ENCODE data around the gene ZNF599. TPM values are rescaled to one million over a fixed set of nuclear protein-coding genes. Genes with fewer than 3 reads are reported as not detected.
A peak's percentile ranks its signal among the peaks of the same experiment; 100 is the strongest.
"Not testable (repeated sequence)": the region's sequence is repeated elsewhere in the genome, so short reads cannot be mapped to it uniquely, and the experiment has no call there.

The ZNF599 gene
- total RNA-seq (2014; rRNA removed; shearing (Covaris generic); ENCODE audit: low replicate concordance): 4.9 and 12.3 TPM in 2 replicates

DNA sequence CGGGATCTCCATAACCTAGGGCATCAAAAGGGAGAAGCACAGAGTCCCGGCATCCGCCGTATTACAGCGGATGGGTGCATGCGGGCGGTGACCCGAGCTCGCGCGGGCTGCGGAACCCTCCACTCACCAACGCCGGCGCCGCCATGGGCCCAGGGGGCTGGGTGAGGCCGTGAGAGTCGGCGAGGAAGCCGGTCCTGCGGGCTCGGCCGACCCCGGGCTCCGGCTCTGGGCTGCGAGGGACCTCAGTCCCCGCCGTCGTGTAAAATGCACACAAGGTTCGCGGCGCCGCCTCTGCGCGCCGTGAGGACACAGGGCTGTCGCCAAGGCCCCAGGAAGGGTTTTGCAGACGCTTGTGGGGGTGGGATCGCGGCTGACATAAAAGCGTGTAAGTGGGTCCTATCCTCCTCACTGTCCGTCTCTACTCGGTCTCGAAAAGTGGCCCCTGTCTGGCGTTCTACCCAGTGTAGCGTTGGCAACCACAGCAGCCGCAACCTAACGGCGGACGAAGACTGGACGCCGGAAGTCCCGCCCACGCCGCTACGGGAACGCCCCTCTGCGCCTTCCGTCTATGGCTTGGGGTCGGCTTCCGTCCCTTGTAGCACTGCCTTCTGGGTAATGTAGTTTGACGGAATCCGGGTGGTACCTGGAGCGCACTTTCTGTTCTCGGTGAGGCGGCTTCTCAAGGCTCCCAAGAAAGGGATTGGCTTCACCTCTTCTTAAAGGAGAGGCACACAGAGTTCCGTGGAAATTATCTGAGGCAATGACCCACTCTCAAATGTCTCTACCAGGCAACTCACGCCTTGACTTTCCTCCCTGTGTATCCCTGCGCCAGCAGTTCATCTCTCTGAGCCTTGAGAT, at the start of gene ZNF599:
ZNF599 (minus strand) TSS at position 519 of the 858 bp plus-strand sequence; CDS start at position 145, 374 bp downstream.
- Histone ChIP-seq H3K36me3 (peaks cover 15% of the 10 kb centered on the region), H3K27me3 (no peaks in the 10 kb centered on the region), H3K4me3 (peak within 1 kb of the TSS; percentile 90), H3K9me3 (peaks cover 4% of the 10 kb centered on the region; the same call in 1 of the 2 replicates)
- peak; percentile 93 for DNase-seq

- no peak for DNase-seq
- Histone ChIP-seq H3K36me3 (no peaks in the 10 kb centered on the region), H3K27me3 (no peaks in the 10 kb centered on the region), H3K4me3 (no peak overlapping the region), H3K9me3 (no peaks in the 10 kb centered on the region)
Observed at GRCh38 chr19:34818270-34818669, 45.3 kb upstream of the ZNF599 start.

GRCh38 chr19:34816708-34817107, 43.7 kb upstream of the ZNF599 start:
- Histone ChIP-seq H3K9me3 (no peaks in the 10 kb centered on the region), H3K27me3 (no peaks in the 10 kb centered on the region), H3K4me3 (no peak overlapping the region), H3K36me3 (no peaks in the 10 kb centered on the region)
- DNase-seq: no peak

DNA sequence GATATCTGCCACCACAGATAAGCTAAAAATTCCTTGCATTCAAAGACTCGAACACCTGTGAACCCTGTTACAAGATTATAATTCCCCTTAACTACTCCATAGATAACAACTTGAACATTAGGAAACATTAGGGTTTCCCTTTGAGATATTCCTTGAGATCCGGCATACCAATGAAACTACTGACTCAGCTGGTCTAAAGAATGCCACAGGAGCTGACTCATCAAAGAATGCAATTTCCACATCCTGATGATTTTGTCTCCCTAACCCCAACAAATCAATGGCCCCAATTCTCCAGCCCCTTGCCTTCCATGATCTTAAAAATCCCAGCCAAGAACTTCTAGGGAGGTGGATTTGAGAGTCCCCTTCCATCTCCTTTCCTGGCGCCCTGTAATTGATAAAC, 35.6 kb upstream of the ZNF599 start:
- Histone ChIP-seq H3K4me3 (no peak overlapping the region), H3K9me3 (peaks cover 21% of the 10 kb centered on the region), H3K36me3 (no peaks in the 10 kb centered on the region), H3K27me3 (no peaks in the 10 kb centered on the region)
- DNase-seq: no peak

DNA sequence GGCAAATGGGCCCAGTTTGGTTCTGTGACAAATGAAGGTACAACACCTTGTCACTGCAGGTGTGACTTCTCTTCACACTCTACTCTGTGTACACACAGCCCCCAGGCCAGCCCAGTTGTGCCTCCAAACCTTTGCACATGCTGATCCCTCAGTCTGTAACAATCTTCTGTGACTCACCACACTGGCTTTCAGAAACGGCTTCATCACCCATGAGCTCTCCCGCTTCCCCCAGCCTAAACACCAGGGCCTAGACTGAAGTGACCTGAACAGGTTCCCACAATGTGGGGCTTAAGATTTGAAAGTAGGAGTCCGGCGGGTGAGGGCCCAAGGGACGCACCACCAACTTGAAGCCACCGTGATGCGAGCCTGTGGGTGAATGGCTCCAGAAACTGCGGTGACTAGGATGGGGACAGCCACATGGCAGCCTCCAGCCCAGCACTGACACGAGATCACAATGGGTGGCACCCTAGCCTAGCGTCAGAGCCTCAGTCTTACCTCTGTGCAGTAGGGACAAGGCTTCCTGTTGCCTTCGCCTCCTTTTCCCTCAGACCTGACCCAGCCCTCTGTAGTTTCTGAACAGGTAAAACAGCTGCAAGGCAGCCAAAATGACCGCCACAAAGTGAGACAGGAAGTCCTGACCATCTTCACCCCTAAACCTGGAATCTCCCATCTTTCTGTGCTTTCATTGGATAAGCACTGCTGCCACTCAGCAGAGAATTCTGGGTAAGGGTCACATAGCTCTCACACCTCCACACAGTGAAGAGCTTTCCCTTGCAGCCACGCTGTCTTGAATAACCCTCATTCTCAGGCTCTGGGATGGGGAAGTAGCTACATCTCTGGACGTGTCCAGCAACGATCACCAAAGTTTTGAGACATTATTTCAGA, 34.2 kb upstream of the ZNF599 start:
- no peak for DNase-seq
- Histone ChIP-seq H3K9me3 (peaks cover 21% of the 10 kb centered on the region), H3K36me3 (no peaks in the 10 kb centered on the region), H3K4me3 (no peak overlapping the region), H3K27me3 (no peaks in the 10 kb centered on the region)

- H3K36me3 ChIP-seq: no peaks in the 10 kb centered on the region
- H3K4me3 ChIP-seq: no peak overlapping the region
- H3K27me3 ChIP-seq: no peaks in the 10 kb centered on the region
- H3K9me3 ChIP-seq: peaks cover 14% of the 10 kb centered on the region
- no peak for DNase-seq
Observed at GRCh38 chr19:34804115-34804514, 31.1 kb upstream of the ZNF599 start.

DNA sequence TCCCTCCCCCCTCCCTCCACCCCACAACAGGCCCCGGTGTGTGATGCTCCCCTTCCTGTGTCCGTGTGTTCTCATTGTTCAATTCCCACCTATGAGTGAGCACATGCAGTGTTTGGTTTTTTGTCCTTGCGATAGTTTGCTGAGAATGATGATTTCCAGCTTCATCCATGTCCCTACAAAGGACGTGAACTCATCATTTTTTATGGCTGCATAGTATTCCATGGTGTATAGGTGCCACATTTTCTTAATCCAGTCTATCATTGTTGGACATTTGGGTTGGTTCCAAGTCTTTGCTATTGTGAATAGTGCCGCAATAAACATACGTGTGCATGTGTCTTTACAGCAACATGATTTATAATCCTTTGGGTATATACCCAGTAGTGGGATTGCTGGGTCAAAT, 23.9 kb upstream of the ZNF599 start:
- not testable (repeated sequence) for H3K36me3 ChIP-seq, H3K9me3 ChIP-seq, H3K27me3 ChIP-seq, H3K4me3 ChIP-seq, DNase-seq

DNA sequence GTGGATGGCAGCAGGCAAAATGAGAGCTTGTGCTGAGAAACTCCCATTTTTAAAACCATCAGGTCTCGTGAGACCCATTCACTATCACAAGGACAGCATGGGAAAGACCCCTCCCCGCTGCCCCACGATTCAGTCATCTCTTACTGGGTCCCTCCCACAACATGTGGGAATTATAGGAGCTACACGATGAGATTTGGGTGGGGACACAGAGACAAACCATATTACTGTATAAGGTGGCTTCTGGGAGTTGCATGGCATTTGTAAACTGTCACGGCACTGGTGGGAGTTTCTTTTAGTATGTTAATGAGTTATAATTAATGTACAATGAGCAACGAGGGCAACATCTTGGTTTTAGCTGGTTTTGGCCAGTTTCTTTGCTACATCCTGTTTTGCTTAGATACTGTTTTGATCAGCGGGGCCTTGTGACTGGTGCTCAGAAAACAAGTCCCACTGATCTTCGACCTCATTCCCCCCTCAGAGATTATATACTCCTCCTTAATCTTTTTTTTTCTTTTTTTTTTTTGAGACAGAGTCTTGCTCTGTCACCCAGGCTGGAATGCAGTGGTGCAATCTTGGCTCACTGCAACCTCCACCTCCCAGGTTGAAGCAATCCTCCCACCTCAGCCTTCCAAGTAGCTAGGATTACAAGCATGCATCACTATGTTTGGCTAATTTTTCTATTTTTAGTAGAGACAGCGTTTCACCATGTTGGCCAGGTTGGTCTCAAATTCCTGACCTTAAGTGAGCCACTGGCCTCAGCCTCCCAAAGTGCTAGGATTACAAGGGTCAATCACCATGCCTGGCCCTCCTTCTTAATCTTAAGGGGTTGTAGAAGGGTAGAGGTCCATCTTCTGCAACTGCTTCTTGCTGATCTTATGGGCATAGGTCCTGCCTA, 21.3 kb upstream of the ZNF599 start:
- H3K36me3 ChIP-seq: no peaks in the 10 kb centered on the region
- no peaks in the 10 kb centered on the region; the same call in 1 of the 2 replicates for H3K9me3 ChIP-seq
- H3K27me3 ChIP-seq: no peaks in the 10 kb centered on the region
- no peak for DNase-seq
- H3K4me3 ChIP-seq: no peak overlapping the region

DNA sequence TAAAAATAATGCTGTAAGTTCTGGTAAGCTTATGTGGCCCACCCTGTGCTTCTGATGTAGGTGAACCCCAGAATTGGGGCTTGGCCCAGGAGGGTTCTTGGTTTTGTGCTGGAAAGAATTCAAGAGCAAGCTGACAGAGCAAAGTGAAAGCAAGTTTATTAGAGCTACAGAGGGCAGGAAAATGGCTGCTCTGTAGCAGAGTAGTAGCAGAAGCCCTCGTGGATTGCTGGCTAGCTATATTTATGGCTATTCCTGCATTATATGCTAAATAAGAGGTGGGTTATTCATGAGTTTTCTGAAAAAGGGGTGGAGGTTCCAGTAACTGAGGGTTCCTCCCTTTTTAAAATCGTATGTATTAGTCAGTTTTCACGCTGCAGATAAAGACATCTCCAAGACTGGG, 20.6 kb upstream of the ZNF599 start:
- Histone ChIP-seq H3K9me3 (no peaks in the 10 kb centered on the region; the same call in 1 of the 2 replicates), H3K27me3 (no peaks in the 10 kb centered on the region), H3K36me3 (no peaks in the 10 kb centered on the region), H3K4me3 (peak overlapping the region; percentile 10; the same call in 1 of the 2 replicates)
- DNase-seq: no peak

- DNase-seq: no peak
Observed at GRCh38 chr19:34788074-34788473, 15.1 kb upstream of the ZNF599 start.

GRCh38 chr19:34787059-34787824, 14.2 kb upstream of the ZNF599 start:
- no peaks in the 10 kb centered on the region for H3K27me3 ChIP-seq
- H3K4me3 ChIP-seq: no peak overlapping the region
- H3K9me3 ChIP-seq: no peaks in the 10 kb centered on the region
- no peaks in the 10 kb centered on the region for H3K36me3 ChIP-seq
- no peak for DNase-seq

More at GRCh38 chr19:34788074-34788473, 15.1 kb upstream of the ZNF599 start:
- Histone ChIP-seq H3K9me3 (no peaks in the 10 kb centered on the region), H3K36me3 (no peaks in the 10 kb centered on the region), H3K27me3 (no peaks in the 10 kb centered on the region), H3K4me3 (no peak overlapping the region)

DNA sequence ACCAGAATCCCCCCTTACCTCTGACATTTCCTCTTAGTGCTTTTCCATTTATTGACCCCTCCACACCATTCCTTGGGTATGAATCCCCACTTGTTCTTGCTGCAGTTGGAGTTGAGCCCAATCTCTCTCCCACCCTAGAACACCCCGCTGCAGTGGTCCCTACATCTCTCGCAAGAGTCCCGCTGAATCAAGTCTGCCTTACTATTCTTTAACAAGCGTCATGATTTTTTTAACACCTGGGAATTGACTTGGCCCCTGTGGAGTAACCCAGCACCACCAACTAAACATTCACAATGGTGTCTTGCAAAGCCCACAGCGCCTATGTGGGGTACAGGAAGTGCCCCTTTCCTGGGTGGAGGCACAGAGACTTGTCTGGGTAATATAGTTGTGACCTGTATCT, 13.2 kb upstream of the ZNF599 start:
- Histone ChIP-seq H3K36me3 (no peaks in the 10 kb centered on the region), H3K9me3 (no peaks in the 10 kb centered on the region), H3K4me3 (no peak overlapping the region), H3K27me3 (no peaks in the 10 kb centered on the region)
- no peak for DNase-seq

GRCh38 chr19:34779652-34780051, 6.6 kb upstream of the ZNF599 start:
- no peak overlapping the region for H3K4me3 ChIP-seq
- no peaks in the 10 kb centered on the region for H3K36me3 ChIP-seq
- no peaks in the 10 kb centered on the region for H3K27me3 ChIP-seq
- H3K9me3 ChIP-seq: peaks cover 4% of the 10 kb centered on the region
- no peak for DNase-seq

DNA sequence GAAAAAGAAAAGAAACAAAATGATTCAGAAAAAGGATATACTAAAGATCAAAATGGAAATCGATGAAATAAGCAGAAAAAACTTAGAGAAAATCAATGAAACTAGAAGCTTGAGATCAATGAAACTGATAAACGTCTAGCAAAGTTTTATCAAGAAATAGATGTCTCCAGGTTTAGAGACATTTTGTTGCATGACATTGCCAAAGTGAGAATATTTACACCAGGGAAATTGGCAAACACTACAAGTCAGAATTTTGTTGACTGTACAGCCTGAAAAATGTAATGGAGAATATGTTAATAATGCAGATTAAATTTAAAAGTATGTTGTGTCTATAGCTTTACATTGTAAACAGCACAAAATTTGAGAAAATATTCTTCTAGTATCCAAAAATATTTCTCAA, 5.3 kb upstream of the ZNF599 start:
- no peak for DNase-seq
- peaks cover 4% of the 10 kb centered on the region for H3K9me3 ChIP-seq
- H3K36me3 ChIP-seq: no peaks in the 10 kb centered on the region
- no peak overlapping the region for H3K4me3 ChIP-seq
- no peaks in the 10 kb centered on the region for H3K27me3 ChIP-seq

GRCh38 chr19:34774857-34775256, 1.8 kb upstream of the ZNF599 start:
- no peak overlapping the region for H3K4me3 ChIP-seq
- H3K36me3 ChIP-seq: peaks cover 10% of the 10 kb centered on the region; the same call in 1 of the 2 replicates
- H3K27me3 ChIP-seq: no peaks in the 10 kb centered on the region
- DNase-seq: no peak
- peaks cover 6% of the 10 kb centered on the region for H3K9me3 ChIP-seq

DNA sequence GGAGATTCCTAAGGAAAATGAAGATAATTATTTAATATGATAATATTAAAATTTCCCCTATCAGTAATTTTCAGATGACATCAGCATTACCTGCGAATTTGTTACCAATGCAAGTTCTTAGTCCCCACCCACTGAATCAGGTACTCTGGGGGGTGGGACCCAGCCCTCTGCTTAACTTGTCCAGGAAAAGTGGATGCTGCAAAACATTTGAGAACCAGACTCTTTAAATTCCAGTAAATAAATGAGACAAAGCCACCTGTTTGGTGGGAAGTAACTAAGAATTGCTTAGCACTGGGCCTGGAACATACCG, 495 bp upstream of the ZNF599 start:
- H3K27me3 ChIP-seq: no peaks in the 10 kb centered on the region
- DNase-seq: no peak
- peaks cover 6% of the 10 kb centered on the region for H3K9me3 ChIP-seq
- H3K36me3 ChIP-seq: peaks cover 12% of the 10 kb centered on the region; the same call in 1 of the 2 replicates
- H3K4me3 ChIP-seq: peak overlapping the region; percentile 90
